Frontal cortex (tissue), 4 donors: Measurements from ENCODE around the gene ANKS1B. TPM values are rescaled to one million over a fixed set of nuclear protein-coding genes. Genes with fewer than 3 reads are reported as not detected.
"Not testable (repeated sequence)": the region's sequence is repeated elsewhere in the genome, so short reads cannot be mapped to it uniquely, and the experiment has no call there.

ENCODE experiments used
- DNase-seq, 2 donors: peaks; one replicate each; pipeline ENCODE4 v3.0.0; 2012; ENCODE audit warnings: low spot score in 2 of 2
- FAIRE-seq: peaks from 2 replicates; lab custom pipeline; 2012; peaks lifted over from hg19 to GRCh38; lab: Jason Lieb, UNC
- total RNA-seq: library from RNA; depleted of rRNA; stranded (reverse); fragments of >200 nt; gene quantifications from one replicate; pipeline ENCODE4 v1.2.3, GENCODE V29; 2014
- donor health status: control.
- donor health status: control.
- donor health status: control.

The ANKS1B gene
- total RNA-seq, 1 donor from 2014 or later, result 329 TPM

GRCh38 chr12:99352269-99352668 lies 632.5 kb downstream of the ANKS1B start:
- FAIRE-seq, result no peak
- DNase-seq, result no peak

GRCh38 chr12:99343960-99344359 lies 640.8 kb downstream of the ANKS1B start:
- no peak for FAIRE-seq
- no peak for DNase-seq

- DNase-seq, result no peak
- FAIRE-seq, result no peak
Measured at GRCh38 chr12:99339663-99340062, 645.1 kb downstream of the ANKS1B start.

GRCh38 chr12:99334285-99335056 lies 650.3 kb downstream of the ANKS1B start:
- no peak for DNase-seq
- FAIRE-seq, result no peak

- FAIRE-seq (no peak), DNase-seq (no peak)
Measured at GRCh38 chr12:99332936-99333591, 651.7 kb downstream of the ANKS1B start.

GRCh38 chr12:99330216-99330615 lies 654.5 kb downstream of the ANKS1B start:
- no peak for FAIRE-seq
- DNase-seq, result no peak

GRCh38 chr12:99321210-99321609 lies 663.5 kb downstream of the ANKS1B start:
- DNase-seq, FAIRE-seq: not testable (repeated sequence)

GRCh38 chr12:99311373-99311772 lies 673.4 kb downstream of the ANKS1B start:
- FAIRE-seq, result no peak
- DNase-seq, result no peak

- DNase-seq (no peak), FAIRE-seq (no peak)
Measured at GRCh38 chr12:99309812-99310211, 674.9 kb downstream of the ANKS1B start.

GRCh38 chr12:99302874-99303273 lies 681.9 kb downstream of the ANKS1B start:
- FAIRE-seq, result no peak
- DNase-seq, result no peak

- FAIRE-seq, result no peak
- no peak for DNase-seq
Measured at GRCh38 chr12:99287136-99287535, 697.6 kb downstream of the ANKS1B start.

- DNase-seq (no peak), FAIRE-seq (no peak)
Measured at GRCh38 chr12:99284161-99284560, 700.6 kb downstream of the ANKS1B start.

- no peak for DNase-seq
- no peak for FAIRE-seq
Measured at GRCh38 chr12:99282624-99283023, 702.1 kb downstream of the ANKS1B start.

GRCh38 chr12:99282086-99282485 lies 702.6 kb downstream of the ANKS1B start:
- FAIRE-seq, result no peak
- DNase-seq, result no peak

GRCh38 chr12:99281277-99281676 lies 703.5 kb downstream of the ANKS1B start:
- DNase-seq (no peak), FAIRE-seq (no peak)

GRCh38 chr12:99278899-99279298 lies 705.8 kb downstream of the ANKS1B start:
- FAIRE-seq (no peak), DNase-seq (no peak)

GRCh38 chr12:99277591-99278379 lies 707.0 kb downstream of the ANKS1B start:
- DNase-seq (no peak), FAIRE-seq (no peak)

- no peak for DNase-seq
- no peak for FAIRE-seq
Measured at GRCh38 chr12:99271071-99271470, 713.7 kb downstream of the ANKS1B start.

- FAIRE-seq (no peak), DNase-seq (no peak)
Measured at GRCh38 chr12:99267038-99267437, 717.7 kb downstream of the ANKS1B start.

- FAIRE-seq, result no peak
- no peak for DNase-seq
Measured at GRCh38 chr12:99265648-99266047, 719.1 kb downstream of the ANKS1B start.

- FAIRE-seq, result no peak
- DNase-seq, result no peak
Measured at GRCh38 chr12:99261256-99261655, 723.5 kb downstream of the ANKS1B start.
